Stimulated activated CD4-positive, alpha-beta T cell treated with anti-CD3 and anti-CD28 coated beads, Interleukin-1b, Interleukin-23, amount 100 ng/mL, for 4 hours (primary cell): ENCODE data around the gene KLHDC2.
"Not testable (repeated sequence)": the region's sequence is repeated elsewhere in the genome, so short reads cannot be mapped to it uniquely, and the experiment has no call there.

Source experiments
- DNase-seq, 2 donors: peaks; one replicate each; pipeline ENCODE4 v3.0.0-alpha.2; 2020; ENCODE audit warnings: low read depth in 2 of 2

Gene KLHDC2

GRCh38 chr14:49781040-49781439 is 13.1 kb downstream of the KLHDC2 start:
- not testable (repeated sequence) for DNase-seq

- DNase-seq, result no peak
These were observed 15.6 kb downstream of the KLHDC2 start for GRCh38 chr14:49783394-49784014.

- DNase-seq, result no peak
These were observed 18.4 kb downstream of the KLHDC2 start for GRCh38 chr14:49786315-49786714.

GRCh38 chr14:49792618-49793017 is 24.7 kb downstream of the KLHDC2 start:
- no peak for DNase-seq

GRCh38 chr14:49796025-49796424 is 28.1 kb downstream of the KLHDC2 start:
- DNase-seq, result no peak

- no peak for DNase-seq
These were observed 40.8 kb downstream of the KLHDC2 start for GRCh38 chr14:49808780-49809179.

GRCh38 chr14:49816118-49816517 is 48.2 kb downstream of the KLHDC2 start:
- DNase-seq, result not testable (repeated sequence)

GRCh38 chr14:49816844-49817243 is 48.9 kb downstream of the KLHDC2 start:
- DNase-seq, result no peak

- DNase-seq, result no peak
These were observed 52.2 kb downstream of the KLHDC2 start for GRCh38 chr14:49820176-49820575.

GRCh38 chr14:49828640-49829039 is 60.7 kb downstream of the KLHDC2 start:
- no peak for DNase-seq
